RWPE2 (cell line): ENCODE measurements around the gene ENTREP3.

ENCODE experiments used
- ATAC-seq: fragments of 200-7000 bp; cut with Tn5 transposase; 3 replicates; pipeline ENCODE4 v1.9.1; 2021; ENCODE audit warnings: low read depth
- DNase-seq: peaks from one replicate; pipeline ENCODE4 v3.0.0-alpha.2; 2020; ENCODE audit warnings: low spot score
- H3K27ac ChIP-seq: fragments of 450-650 bp; 2 replicates; pipeline ENCODE4 v1.5.1; 2017; ENCODE audit warnings: mild to moderate bottlenecking; ENCODE audit not compliant: poor library complexity, severe bottlenecking
- H3K27me3 ChIP-seq: fragments of 250-450 bp; sonication (Bioruptor Pico); 2 replicates; pipeline ENCODE4 v1.5.1; 2021; ENCODE audit warnings: mild to moderate bottlenecking, moderate library complexity; ENCODE audit not compliant: insufficient read depth, poor library complexity, severe bottlenecking
- H3K36me3 ChIP-seq: fragments of 250-450 bp; sonication (Bioruptor Pico); 2 replicates; pipeline ENCODE4 v1.5.1; 2020; ENCODE audit warnings: low read depth, mild to moderate bottlenecking, moderate library complexity
- H3K4me1 ChIP-seq: fragments of 250-450 bp; sonication (Bioruptor Pico); 2 replicates; pipeline ENCODE4 v1.5.1; 2021; ENCODE audit warnings: mild to moderate bottlenecking, moderate library complexity; ENCODE audit not compliant: insufficient read depth, poor library complexity, severe bottlenecking
- H3K4me3 ChIP-seq: fragments of 250-450 bp; sonication (Bioruptor Pico); 2 replicates; pipeline ENCODE4 v1.5.1; 2021; ENCODE audit warnings: mild to moderate bottlenecking, moderate library complexity; ENCODE audit not compliant: severe bottlenecking
- H3K9me3 ChIP-seq: fragments of 250-450 bp; sonication (Bioruptor Pico); 2 replicates; pipeline ENCODE4 v1.5.1; 2021; ENCODE audit warnings: mild to moderate bottlenecking, moderate library complexity; ENCODE audit not compliant: severe bottlenecking
- TF ChIP-seq, protein P1 (sequence below): fragments of 450-650 bp; IDR thresholded peaks from one replicate; pipeline ENCODE4 v1.5.1; 2017; ENCODE audit warnings: mild to moderate bottlenecking, moderate library complexity; ENCODE audit not compliant: poor library complexity, severe bottlenecking

Gene ENTREP3

GRCh38 chr1:155263067-155263466, 7.8 kb upstream of the ENTREP3 start:
- Histone ChIP-seq H3K27me3 (no peaks in the 10 kb centered on the region), H3K4me1 (peaks cover 6% of the 10 kb centered on the region), H3K9me3 (no peaks in the 10 kb centered on the region), H3K36me3 (peaks cover 78% of the 10 kb centered on the region), H3K27ac (peak overlapping the region; percentile 45), H3K4me3 (no peak overlapping the region)
- DNase-seq (no peak), ATAC-seq (no peak)
- TF ChIP-seq, protein P1, sequence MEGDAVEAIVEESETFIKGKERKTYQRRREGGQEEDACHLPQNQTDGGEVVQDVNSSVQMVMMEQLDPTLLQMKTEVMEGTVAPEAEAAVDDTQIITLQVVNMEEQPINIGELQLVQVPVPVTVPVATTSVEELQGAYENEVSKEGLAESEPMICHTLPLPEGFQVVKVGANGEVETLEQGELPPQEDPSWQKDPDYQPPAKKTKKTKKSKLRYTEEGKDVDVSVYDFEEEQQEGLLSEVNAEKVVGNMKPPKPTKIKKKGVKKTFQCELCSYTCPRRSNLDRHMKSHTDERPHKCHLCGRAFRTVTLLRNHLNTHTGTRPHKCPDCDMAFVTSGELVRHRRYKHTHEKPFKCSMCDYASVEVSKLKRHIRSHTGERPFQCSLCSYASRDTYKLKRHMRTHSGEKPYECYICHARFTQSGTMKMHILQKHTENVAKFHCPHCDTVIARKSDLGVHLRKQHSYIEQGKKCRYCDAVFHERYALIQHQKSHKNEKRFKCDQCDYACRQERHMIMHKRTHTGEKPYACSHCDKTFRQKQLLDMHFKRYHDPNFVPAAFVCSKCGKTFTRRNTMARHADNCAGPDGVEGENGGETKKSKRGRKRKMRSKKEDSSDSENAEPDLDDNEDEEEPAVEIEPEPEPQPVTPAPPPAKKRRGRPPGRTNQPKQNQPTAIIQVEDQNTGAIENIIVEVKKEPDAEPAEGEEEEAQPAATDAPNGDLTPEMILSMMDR: no peak

DNA sequence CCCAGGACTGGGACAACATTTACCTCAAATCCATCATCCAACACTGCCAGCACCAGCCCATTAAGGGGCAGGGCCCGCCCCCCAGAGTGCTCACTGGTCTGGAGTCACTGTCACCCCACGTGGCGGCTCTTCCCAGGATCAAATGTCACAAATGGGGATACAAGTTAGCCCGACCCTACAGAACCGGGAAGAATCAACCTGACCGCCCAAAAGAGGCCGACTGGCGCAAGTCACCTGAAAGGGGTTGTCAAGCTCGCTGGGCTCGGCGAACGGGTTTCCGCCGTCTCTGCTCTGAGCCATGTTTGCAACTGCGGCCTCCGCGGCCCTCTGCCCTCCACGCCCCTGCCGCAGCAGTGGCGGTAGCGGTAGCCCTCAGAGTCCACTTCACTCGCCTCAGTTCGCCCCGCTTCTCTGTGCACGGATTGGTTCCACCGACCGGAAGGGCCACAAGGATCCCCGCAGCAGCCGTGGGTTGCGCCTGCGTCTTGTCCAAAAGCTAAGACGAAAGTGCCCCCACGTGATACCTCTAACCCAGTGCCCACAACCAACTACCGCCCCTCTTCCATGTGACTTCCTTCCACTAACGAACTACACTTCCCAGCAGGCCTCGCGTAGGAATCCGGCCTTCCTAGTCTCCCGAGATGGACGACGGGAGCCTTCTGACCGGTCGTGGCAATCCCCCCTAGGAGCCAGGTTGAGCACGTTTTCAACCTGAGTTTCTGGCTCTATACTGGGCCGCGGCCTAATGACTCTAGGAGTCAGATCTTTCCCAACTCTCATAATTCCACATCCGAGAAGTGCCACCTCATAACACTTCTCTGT, 6.8 kb upstream of the ENTREP3 start, which contains the start of gene SCAMP3:
Gene SCAMP3, minus strand, starts transcription at position 509 of the 822 bp plus-strand sequence. Its CDS starts 209 bp downstream, at position 300.
- no peaks in the 10 kb centered on the region for H3K9me3 ChIP-seq
- peak within 1 kb of the TSS; percentile 71 for H3K4me3 ChIP-seq
- H3K27ac ChIP-seq: peak within 1 kb of the TSS; percentile 45
- DNase-seq: peak; percentile 96
- no peaks in the 10 kb centered on the region for H3K27me3 ChIP-seq
- TF ChIP-seq, protein P1: no peak
- peaks cover 6% of the 10 kb centered on the region for H3K4me1 ChIP-seq
- H3K36me3 ChIP-seq: peaks cover 68% of the 10 kb centered on the region
- ATAC-seq: peak; percentile 93

DNA sequence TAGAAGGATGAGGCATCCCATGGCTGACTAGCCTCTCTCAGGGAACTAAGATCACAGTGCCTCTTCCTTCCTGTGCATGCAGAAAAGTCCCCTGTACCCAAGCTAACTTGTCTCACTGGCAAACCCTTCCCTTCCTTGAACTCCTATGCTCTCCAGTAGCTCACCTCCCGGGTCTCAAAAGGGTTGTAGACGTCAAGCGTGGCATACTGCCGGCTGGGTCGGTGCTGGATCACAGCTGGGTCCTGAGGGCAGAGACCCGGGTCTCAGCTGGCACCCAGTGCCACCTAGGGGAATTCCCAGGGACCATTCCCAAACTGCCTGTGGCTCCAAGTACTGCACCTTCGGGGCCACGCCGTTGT, 6.2 kb upstream of the ENTREP3 start:
- Histone ChIP-seq H3K27me3 (no peaks in the 10 kb centered on the region), H3K36me3 (peaks cover 62% of the 10 kb centered on the region), H3K9me3 (no peaks in the 10 kb centered on the region), H3K4me3 (peak overlapping the region; percentile 71), H3K4me1 (peaks cover 6% of the 10 kb centered on the region), H3K27ac (peak overlapping the region; percentile 45)
- ATAC-seq (peak; percentile 5; the same call in 2 of the 3 replicates), DNase-seq (no peak)
- TF ChIP-seq, protein P1: no peak

GRCh38 chr1:155260276-155260675, 5.0 kb upstream of the ENTREP3 start:
- H3K27ac ChIP-seq: no peak overlapping the region
- no peaks in the 10 kb centered on the region for H3K9me3 ChIP-seq
- H3K4me1 ChIP-seq: peaks cover 6% of the 10 kb centered on the region
- no peak overlapping the region for H3K4me3 ChIP-seq
- TF ChIP-seq, protein P1: no peak
- no peak for DNase-seq
- no peaks in the 10 kb centered on the region for H3K27me3 ChIP-seq
- ATAC-seq: no peak
- peaks cover 50% of the 10 kb centered on the region for H3K36me3 ChIP-seq
